ENCODE measurements around the gene ASCC1.

GRCh38 chr10:72146071-72146470 is 70.0 kb downstream of the ASCC1 start:
- TF ChIP-seq EZH2 (IDR thresholded peaks at IDR 0.05; ENCODE audit: borderline replicate concordance, insufficient read depth, low read depth, low read length, poor library complexity, severe bottlenecking) (no peak), CTCF (IDR thresholded peaks at IDR 0.05) (no peak)
